NAMALWA (cell line): ENCODE measurements around the gene DFFB.
"Not testable (repeated sequence)": the region's sequence is repeated elsewhere in the genome, so short reads cannot be mapped to it uniquely, and the experiment has no call there.

ENCODE experiments used
- DNase-seq: peaks from one replicate; pipeline ENCODE4 v3.0.0-alpha.2; 2015; ENCODE audit warnings: low spot score

DFFB gene

DNA sequence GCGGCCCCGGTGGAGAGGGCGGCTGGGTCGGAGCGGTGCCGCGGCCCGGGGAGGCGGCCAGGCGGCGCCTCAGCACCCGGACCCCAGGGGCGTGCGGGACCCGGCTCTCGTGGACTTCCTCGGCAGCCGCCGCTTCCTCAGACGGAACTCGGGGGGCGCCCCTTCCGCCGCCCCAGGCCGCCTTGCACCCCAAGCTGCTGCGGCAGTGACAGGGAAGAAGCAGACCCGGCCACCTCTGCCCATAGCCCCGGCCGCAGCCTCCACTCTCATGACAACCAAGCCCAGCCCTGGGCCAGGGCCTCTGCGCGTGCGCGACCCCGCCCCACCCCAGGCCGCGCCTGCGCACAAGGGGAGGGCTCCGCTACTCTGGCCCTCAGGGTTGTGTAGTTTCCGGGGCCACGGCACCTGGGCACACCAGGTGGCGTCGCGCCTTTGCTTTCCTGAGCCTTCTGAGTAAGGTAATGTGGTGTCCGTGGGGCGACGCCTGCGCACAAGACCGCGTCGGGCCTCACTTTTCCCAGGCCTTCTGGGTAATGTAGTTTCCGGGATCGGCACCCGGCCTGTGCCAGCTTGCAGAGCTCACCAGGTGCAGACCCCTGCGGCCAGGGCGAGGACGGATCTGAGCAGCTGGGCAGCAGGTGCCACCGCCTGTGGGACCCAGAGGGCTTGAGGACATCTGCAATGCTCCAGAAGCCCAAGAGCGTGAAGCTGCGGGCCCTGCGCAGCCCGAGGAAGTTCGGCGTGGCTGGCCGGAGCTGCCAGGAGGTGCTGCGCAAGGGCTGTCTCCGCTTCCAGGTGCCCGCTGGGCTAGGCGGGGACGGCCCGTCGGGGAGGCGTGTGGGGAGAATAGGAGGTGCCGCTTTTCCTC is at the start of gene DFFB, which contains the start of gene CEP104:
Gene DFFB (plus strand): TSS at position 554 of the 868 bp plus-strand sequence. CDS start 128 bp downstream, at position 682.
Gene CEP104 (minus strand): TSS at position 289 of the 868 bp plus-strand sequence. CDS start 4,804 bp downstream, outside the sequence.
- peak; percentile 100 for DNase-seq

GRCh38 chr1:3807769-3808168 is 49.5 kb upstream of the DFFB start:
- DNase-seq, result no peak

DNA sequence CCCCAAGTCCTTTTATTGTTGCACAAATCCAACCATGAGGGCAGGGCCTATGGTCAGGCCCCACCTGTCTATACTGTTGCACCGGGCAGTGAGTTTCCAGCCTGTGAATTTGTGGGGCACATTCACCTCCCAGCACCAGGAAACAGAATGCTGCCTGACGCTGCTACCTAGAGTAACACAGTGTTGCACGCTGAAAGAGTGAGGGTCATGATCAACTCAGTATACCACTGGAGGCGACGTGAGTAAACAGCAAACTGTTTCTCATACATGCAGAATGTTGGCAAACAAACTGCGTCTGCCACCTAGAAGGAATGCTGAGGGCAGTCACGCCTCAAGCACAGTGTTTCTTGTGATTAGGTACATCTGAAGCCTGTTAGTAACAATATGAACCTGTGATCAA is 47.6 kb upstream of the DFFB start:
- DNase-seq, result no peak

GRCh38 chr1:3810149-3810761 is 47.0 kb upstream of the DFFB start:
- DNase-seq, result not testable (repeated sequence)

GRCh38 chr1:3811595-3811911 is 45.7 kb upstream of the DFFB start:
- DNase-seq, result no peak

- DNase-seq, result no peak
Measured at GRCh38 chr1:3814065-3814464, 43.2 kb upstream of the DFFB start.

GRCh38 chr1:3814771-3815561 is 42.3 kb upstream of the DFFB start:
- DNase-seq, result no peak

DNA sequence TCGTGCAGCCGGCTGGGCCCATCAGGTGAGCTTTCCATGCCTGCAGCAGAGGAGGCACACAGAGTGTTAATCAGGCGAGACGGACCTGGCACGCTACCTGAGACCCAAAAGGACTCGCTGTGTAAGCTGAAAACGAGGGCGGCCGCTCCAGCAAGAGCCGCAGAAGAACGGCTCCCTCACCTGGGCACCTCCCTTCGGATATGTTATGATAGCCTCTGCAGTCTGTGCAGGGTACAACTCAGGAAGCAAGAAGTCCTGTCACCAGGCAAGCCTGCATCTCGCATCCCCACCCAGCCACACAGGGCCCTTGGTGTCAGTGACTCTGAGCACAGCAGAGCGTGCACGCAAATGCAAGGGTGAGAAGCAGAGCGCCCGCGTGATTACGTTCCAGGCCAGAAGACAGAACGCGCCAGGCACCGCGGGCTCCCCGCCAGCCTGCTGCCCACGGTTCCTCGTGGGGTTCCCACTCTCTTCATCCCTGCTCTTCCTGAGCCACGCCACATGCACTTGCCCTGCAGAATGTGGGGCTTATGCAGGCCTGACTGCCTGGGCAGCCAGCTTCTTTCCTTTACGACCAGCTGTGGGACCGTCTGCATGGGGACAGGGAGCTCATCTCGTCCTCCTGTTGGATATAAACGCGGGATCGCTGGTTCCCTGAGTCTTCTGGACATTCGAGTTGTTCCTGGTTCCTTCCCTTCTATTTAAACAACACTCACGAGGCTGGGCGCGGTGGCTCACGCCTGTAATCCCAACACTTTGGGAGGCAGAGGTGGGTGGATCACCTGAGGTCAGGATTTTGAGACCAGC is 40.7 kb upstream of the DFFB start:
- DNase-seq, result no peak

- no peak for DNase-seq
Measured at GRCh38 chr1:3817138-3817740, 40.0 kb upstream of the DFFB start.

DNA sequence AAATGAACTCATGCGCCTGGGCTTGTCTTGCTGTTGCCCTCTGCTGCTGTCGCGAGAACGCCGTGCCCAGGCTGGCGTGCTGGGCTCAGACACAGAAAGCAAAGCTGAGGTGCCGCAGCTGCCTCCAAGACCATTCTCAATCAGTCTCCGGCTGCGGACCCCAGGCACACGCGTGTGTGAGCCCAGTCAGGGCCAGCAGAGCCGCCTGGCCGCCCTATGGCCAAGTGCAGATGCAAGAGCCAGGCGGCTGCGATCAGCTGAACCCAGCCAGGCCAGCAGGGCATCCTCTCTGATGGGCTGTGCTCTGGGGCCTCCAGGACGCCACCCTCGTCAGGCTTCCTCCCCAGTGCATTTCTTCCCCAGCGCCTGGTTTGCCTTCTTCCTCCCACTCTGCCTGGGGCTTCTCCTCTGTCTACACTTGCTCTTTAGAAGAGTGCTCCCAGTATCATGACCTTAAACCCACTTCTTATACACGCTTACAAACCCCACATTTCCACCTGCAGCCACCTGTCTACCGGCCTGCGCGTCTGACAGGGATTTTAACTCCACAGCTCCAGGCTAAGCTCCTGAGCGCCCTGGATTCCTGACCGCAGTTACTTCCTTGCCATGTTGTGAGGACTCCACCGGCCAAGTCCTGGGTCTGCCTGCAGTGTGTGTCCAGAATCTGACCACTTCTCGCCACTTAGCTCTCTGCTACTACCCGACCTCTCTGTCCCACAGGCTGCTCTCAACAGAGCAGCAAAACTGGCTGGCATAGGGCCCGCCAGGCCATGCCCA is 39.3 kb upstream of the DFFB start:
- DNase-seq, result no peak

DNA sequence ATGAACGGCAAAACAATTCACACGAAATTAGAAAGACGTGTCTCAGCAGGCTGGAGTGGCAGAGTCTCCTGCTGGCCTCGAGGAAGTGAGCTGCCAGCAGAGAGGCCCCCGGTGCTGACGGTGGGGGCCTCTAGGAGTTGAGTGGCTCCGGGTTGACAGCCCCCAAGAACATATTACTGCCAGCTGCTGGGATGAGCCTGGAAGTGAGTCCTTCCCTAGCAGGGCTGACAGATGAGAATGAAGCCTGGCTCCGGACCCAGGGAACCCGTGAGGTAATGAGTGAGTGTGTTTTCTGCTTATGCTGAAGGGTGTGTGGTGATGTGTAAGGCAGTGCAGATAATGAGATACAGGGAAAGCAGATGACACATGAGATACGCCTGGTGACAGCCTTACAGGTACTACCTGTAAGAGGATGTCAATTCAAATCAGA is 37.5 kb upstream of the DFFB start:
- DNase-seq, result no peak

- DNase-seq, result no peak
Measured at GRCh38 chr1:3820316-3820715, 37.0 kb upstream of the DFFB start.

GRCh38 chr1:3821004-3821403 is 36.3 kb upstream of the DFFB start:
- DNase-seq, result no peak

DNA sequence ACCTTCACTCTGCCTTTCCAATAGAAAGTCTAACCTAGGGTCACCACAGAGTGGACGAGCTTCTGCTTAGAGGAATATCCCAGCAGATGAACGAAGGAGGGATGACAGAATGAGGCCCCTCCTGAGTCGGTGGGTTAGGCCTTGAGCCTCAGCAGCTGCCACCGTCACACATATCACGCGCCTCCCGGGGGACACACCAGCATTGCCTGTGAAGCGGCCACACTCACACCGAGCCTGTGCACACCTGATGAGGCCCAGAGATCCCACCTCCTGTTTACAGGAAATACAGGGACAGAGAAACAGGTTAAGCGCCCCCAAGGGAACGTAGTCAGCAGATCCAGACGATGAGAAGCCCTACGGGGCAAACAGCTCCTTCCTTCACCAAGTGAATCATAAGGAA is 35.8 kb upstream of the DFFB start:
- no peak for DNase-seq

DNA sequence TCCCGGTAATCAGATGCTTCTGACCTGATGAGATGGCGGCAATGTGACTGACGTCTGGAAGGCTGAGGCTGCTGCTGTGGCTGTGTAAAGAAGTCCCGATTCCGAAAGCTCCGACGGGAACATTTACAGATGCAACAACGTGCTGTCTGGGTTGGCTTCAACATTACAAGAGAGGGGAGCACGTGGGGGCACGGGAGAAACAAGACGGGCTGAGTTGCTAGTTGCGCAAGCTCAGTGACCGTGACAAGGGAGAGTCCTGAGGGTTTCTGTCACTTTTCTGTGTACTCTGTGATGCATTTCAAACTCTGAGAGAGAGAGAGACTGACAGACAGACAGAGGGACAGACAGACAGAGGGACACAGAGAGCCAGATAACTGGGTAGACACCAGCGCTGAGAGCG is 35.4 kb upstream of the DFFB start:
- no peak for DNase-seq

- no peak for DNase-seq
Measured at GRCh38 chr1:3822421-3822820, 34.9 kb upstream of the DFFB start.

DNA sequence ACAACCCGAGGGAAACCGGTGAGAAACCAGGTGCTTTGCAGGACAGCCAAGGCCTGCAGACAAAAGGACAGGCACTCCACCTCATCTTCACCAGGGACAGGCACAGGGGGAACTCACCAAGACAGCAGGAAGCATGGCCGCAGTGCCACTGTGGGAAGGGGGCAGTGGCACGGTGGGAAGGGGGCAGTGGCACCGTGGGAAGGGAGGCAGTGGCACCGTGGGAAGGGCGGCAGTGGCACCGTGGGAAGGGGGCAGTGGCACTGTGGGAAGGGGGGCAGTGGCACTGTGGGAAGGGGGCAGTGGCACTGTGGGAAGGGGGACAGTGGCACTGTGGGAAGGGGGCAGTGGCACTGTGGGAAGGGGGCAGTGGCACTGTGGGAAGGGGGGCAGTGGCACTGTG is 32.6 kb upstream of the DFFB start:
- DNase-seq, result no peak

- no peak for DNase-seq
Measured at GRCh38 chr1:3825356-3825755, 31.9 kb upstream of the DFFB start.

DNA sequence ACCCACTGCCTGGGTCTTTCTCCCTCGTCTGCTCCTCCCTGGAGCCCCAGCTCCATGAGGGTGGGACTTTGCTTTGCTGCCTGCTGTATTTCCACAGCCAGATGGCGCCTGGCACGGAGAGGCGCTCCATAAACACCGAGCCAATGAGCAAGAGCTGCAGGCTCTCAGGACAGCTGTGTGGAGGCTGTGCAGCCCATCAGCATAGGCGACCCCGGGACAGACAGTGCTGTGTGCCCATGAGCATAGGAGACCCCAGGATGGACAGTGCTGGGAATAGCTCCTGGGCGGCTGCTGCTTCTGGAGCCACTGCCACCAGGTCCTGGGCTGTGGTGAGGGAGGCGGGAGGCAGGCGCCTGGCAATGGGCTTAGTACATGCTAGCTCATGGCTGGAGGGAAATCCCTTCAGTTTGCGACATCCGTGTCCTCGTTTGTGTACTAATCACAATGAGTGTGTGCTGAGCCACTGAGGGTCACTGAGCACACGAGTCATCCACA is 29.4 kb upstream of the DFFB start:
- no peak for DNase-seq

DNA sequence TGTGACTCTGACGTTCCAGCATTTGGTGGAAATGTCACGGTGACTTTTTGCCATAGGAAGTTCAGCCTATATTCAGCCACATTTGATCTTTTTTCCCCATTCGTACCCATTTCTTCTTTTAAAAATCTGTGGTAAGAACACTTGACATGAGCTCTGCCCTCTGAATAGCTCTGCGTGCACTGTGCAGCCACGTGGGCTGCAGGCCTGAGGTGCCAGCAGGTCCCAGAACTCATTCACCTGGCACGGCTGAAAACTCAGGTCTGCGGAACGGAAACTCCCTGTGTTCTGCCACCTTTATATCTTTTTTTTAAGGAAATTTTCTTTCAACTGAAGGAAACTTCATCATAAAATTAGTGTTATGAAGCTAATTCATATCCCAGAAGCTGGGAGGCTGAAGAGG is 28.9 kb upstream of the DFFB start:
- no peak for DNase-seq

DNA sequence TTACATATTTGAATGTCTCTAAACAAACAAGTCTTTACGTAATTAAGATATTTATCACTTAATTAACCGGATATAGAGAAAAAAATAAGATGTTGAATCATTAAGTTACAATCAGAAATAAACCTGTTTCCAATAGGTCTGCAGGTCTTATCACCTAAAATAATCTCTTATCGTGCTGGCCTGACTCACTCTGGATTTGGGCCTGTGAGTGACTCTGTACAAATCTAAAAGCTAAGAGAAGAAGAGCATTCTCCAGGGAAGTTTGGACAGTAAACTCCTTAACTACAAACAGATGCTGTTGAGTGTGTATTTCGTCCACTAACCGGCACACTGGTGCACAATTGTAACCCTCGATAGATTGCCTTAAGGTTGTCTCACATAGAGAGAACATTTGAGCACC is 25.6 kb upstream of the DFFB start:
- no peak for DNase-seq
